ENCODE results near the gene SFTPA1. TPM values are rescaled to one million over a fixed set of nuclear protein-coding genes. Genes with fewer than 3 reads are reported as not detected.

The SFTPA1 gene
- total RNA-seq, 1 experiment from 2014 or later: not detected

GRCh38 chr10:79602953-79603352 lies 7.8 kb upstream of the SFTPA1 start:
- no peak for DNase-seq
- POLR2A ChIA-PET (ENCODE audit: unreplicated experiment): no interaction called here
- Histone ChIP-seq H3K9me2 (replicated peaks; ENCODE audit: low read length) (no peaks in the 10 kb centered on the region), H2AFZ (ENCODE audit: low read length) (no peak overlapping the region), H3K9me3 (ENCODE audit: low read length) (no peaks in the 10 kb centered on the region), H3K4me3 (ENCODE audit: low read length) (no peak overlapping the region), H3K4me1 (ENCODE audit: insufficient read depth, low read length) (no peaks in the 10 kb centered on the region), H3K79me2 (ENCODE audit: low read length) (no peaks in the 10 kb centered on the region), H3F3A (ENCODE audit: low read length, unreplicated experiment) (no peaks in the 10 kb centered on the region), H3K9ac (ENCODE audit: low read length) (no peak overlapping the region), H3K36me3 (ENCODE audit: low read depth, low read length) (no peaks in the 10 kb centered on the region), H4K20me1 (ENCODE audit: low read length) (no peaks in the 10 kb centered on the region), H3K4me2 (ENCODE audit: low read length) (no peak overlapping the region), H3K27ac (ENCODE audit: low read length) (no peak overlapping the region), H3K27me3 (ENCODE audit: low read length) (no peaks in the 10 kb centered on the region)
- ATAC-seq: no peak
- CTCF ChIA-PET: no interaction called here
- TF ChIP-seq EZH2phosphoT487 (IDR thresholded peaks at IDR 0.05; ENCODE audit: borderline replicate concordance, low read length): no peak
- no peak for TF ChIP-seq EZH2 (IDR thresholded peaks at IDR 0.05; ENCODE audit: low read length, unreplicated experiment)
- no peak for TF ChIP-seq CTCF (conservative IDR thresholded peaks at IDR 0.05; ENCODE audit: low read depth, low read length)
- intact Hi-C loops (cut with micrococcal nuclease): no loop called here
- BruUV-seq (replicated peaks): no TSS peak

GRCh38 chr10:79604294-79604693 lies 6.4 kb upstream of the SFTPA1 start:
- H3K27ac ChIP-seq (ENCODE audit: low read length): no peak overlapping the region
- DNase-seq: no peak
- ChIA-PET CTCF (no interaction called here), POLR2A (ENCODE audit: unreplicated experiment) (no interaction called here)
- H3K27me3 ChIP-seq (ENCODE audit: low read length): no peaks in the 10 kb centered on the region
- H3K4me1 ChIP-seq (ENCODE audit: insufficient read depth, low read length): no peaks in the 10 kb centered on the region
- intact Hi-C loops (cut with micrococcal nuclease): no loop called here
- ATAC-seq: no peak
- TF ChIP-seq EZH2 (IDR thresholded peaks at IDR 0.05; ENCODE audit: low read length, unreplicated experiment): no peak
- no peaks in the 10 kb centered on the region for H3K9me2 ChIP-seq (replicated peaks; ENCODE audit: low read length)
- no peaks in the 10 kb centered on the region for H4K20me1 ChIP-seq (ENCODE audit: low read length)
- H3F3A ChIP-seq (ENCODE audit: low read length, unreplicated experiment): no peaks in the 10 kb centered on the region
- no peaks in the 10 kb centered on the region for H3K9me3 ChIP-seq (ENCODE audit: low read length)
- H3K36me3 ChIP-seq (ENCODE audit: low read depth, low read length): no peaks in the 10 kb centered on the region; the same call in 1 of the 2 replicates
- no peak overlapping the region for H2AFZ ChIP-seq (ENCODE audit: low read length)
- no peak overlapping the region for H3K9ac ChIP-seq (ENCODE audit: low read length)
- no peak overlapping the region for H3K4me2 ChIP-seq (ENCODE audit: low read length)
- no peak overlapping the region for H3K4me3 ChIP-seq (ENCODE audit: low read length)
- H3K79me2 ChIP-seq (ENCODE audit: low read length): no peaks in the 10 kb centered on the region
- BruUV-seq (replicated peaks): no TSS peak

GRCh38 chr10:79605308-79605707 lies 5.4 kb upstream of the SFTPA1 start:
- no TSS peak for BruUV-seq (replicated peaks)

More at GRCh38 chr10:79605308-79605707, 5.4 kb upstream of the SFTPA1 start:
- Histone ChIP-seq H3K4me3 (ENCODE audit: low read length) (no peak overlapping the region), H3K4me2 (ENCODE audit: low read length) (no peak overlapping the region), H2AFZ (ENCODE audit: low read length) (no peak overlapping the region), H3K27me3 (ENCODE audit: low read length) (no peaks in the 10 kb centered on the region), H3K9me2 (replicated peaks; ENCODE audit: low read length) (no peaks in the 10 kb centered on the region), H3F3A (ENCODE audit: low read length, unreplicated experiment) (no peaks in the 10 kb centered on the region), H3K79me2 (ENCODE audit: low read length) (no peaks in the 10 kb centered on the region), H3K36me3 (ENCODE audit: low read depth, low read length) (no peaks in the 10 kb centered on the region; the same call in 1 of the 2 replicates), H3K9ac (ENCODE audit: low read length) (no peak overlapping the region), H4K20me1 (ENCODE audit: low read length) (no peaks in the 10 kb centered on the region), H3K9me3 (ENCODE audit: low read length) (no peaks in the 10 kb centered on the region), H3K4me1 (ENCODE audit: insufficient read depth, low read length) (no peaks in the 10 kb centered on the region), H3K27ac (ENCODE audit: low read length) (no peak overlapping the region)
- TF ChIP-seq CTCF (conservative IDR thresholded peaks at IDR 0.05; ENCODE audit: low read depth, low read length) (no peak), EZH2 (IDR thresholded peaks at IDR 0.05; ENCODE audit: low read length, unreplicated experiment) (no peak), EZH2phosphoT487 (IDR thresholded peaks at IDR 0.05; ENCODE audit: borderline replicate concordance, low read length) (no peak)
- DNase-seq (no peak), ATAC-seq (no peak)
- ChIA-PET POLR2A (ENCODE audit: unreplicated experiment) (no interaction called here), CTCF (no interaction called here)
- intact Hi-C loops (cut with micrococcal nuclease): no loop called here

Data from PC-3 (cell line).